ENCODE measurements around the gene CCZ1B.
"Not testable (repeated sequence)": the region's sequence is repeated elsewhere in the genome, so short reads cannot be mapped to it uniquely, and the experiment has no call there.

DNA sequence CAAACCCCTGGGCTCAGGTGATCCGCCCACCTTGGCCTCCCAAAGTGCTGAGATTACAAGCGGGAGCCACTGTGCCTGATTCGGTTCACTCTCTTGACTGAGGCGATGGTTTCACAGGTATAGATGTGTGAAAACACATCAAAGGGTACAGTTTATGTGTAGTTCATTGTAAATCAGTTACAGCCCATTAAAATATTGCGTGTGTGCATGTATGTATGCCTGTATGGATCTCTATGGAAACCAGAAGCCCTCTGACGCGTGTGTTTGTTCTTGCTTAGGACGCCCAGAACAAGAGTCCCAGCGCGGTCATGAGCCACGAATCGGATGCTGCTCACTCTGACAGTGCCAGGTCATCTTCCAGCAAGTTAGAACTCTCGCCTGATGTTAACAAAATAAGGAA lies 36.7 kb downstream of the CCZ1B start:
- TF ChIP-seq, protein P1, sequence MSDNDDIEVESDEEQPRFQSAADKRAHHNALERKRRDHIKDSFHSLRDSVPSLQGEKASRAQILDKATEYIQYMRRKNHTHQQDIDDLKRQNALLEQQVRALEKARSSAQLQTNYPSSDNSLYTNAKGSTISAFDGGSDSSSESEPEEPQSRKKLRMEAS (IDR thresholded peaks at IDR 0.05), result not testable (repeated sequence)
- TF ChIP-seq, protein P2, sequence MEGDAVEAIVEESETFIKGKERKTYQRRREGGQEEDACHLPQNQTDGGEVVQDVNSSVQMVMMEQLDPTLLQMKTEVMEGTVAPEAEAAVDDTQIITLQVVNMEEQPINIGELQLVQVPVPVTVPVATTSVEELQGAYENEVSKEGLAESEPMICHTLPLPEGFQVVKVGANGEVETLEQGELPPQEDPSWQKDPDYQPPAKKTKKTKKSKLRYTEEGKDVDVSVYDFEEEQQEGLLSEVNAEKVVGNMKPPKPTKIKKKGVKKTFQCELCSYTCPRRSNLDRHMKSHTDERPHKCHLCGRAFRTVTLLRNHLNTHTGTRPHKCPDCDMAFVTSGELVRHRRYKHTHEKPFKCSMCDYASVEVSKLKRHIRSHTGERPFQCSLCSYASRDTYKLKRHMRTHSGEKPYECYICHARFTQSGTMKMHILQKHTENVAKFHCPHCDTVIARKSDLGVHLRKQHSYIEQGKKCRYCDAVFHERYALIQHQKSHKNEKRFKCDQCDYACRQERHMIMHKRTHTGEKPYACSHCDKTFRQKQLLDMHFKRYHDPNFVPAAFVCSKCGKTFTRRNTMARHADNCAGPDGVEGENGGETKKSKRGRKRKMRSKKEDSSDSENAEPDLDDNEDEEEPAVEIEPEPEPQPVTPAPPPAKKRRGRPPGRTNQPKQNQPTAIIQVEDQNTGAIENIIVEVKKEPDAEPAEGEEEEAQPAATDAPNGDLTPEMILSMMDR (IDR thresholded peaks at IDR 0.05 in 2 of 3, conservative IDR thresholded peaks at IDR 0.05 in 1 of 3; ENCODE audit: borderline replicate concordance in 1 of 3, insufficient read depth in 1 of 3, low read depth in 2 of 3, low read length in 2 of 3), result not testable (repeated sequence)
